ENCODE measurements around the gene CYB5RL. TPM values are rescaled to one million over a fixed set of nuclear protein-coding genes. Genes with fewer than 3 reads are reported as not detected.

CYB5RL gene
- total and polyA plus RNA-seq, 2 of the 8 experiments (the other 6 are each of a cell fraction or from before 2014, with no cell fraction given): 13.2 to 14.1 TPM

GRCh38 chr1:54239035-54239383 is 39.2 kb upstream of the CYB5RL start (continued):
- TF ChIP-seq, protein P1, sequence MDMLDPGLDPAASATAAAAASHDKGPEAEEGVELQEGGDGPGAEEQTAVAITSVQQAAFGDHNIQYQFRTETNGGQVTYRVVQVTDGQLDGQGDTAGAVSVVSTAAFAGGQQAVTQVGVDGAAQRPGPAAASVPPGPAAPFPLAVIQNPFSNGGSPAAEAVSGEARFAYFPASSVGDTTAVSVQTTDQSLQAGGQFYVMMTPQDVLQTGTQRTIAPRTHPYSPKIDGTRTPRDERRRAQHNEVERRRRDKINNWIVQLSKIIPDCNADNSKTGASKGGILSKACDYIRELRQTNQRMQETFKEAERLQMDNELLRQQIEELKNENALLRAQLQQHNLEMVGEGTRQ (IDR thresholded peaks at IDR 0.05; ENCODE audit: low read length): no peak
- TF ChIP-seq TBP (IDR thresholded peaks at IDR 0.05; ENCODE audit: low read depth, low read length): no peak

All from H1 (cell line).